HepG2 (cell line): ENCODE results near the gene ARL8A. TPM values are rescaled to one million over a fixed set of nuclear protein-coding genes. Genes with fewer than 3 reads are reported as not detected.
A peak's percentile ranks its signal among the peaks of the same experiment; 100 is the strongest.

Experiments used
- BRD4 ChIP-seq: sonication (generic); formaldehyde crosslinking; IDR thresholded peaks from 2 replicates; pipeline ENCODE4 v1.4.0; 2020; ENCODE audit warnings: missing genetic modification reagents
- CREM ChIP-seq, 2 experiments: sonication (generic) in 1 of 2; formaldehyde crosslinking in 1 of 2; IDR thresholded peaks; 2 replicates each; pipeline versions ENCODE4 v1.4.0 to v1.6.1; 2016 to 2020; ENCODE audit warnings: antibody characterized with exemption in 1 of 2, mild to moderate bottlenecking in 1 of 2, missing genetic modification reagents in 1 of 2
- ETS1 ChIP-seq: sonication (generic); formaldehyde crosslinking; IDR thresholded peaks from 2 replicates; pipeline ENCODE4 v1.4.0; 2020; ENCODE audit warnings: missing genetic modification reagents
- HDAC1 ChIP-seq: sonication (generic); formaldehyde crosslinking; IDR thresholded peaks from 2 replicates; pipeline ENCODE4 v1.5.1; 2020; ENCODE audit warnings: mild to moderate bottlenecking, missing genetic modification reagents
- HMGXB4 ChIP-seq, 2 experiments: sonication (generic) in 1 of 2; formaldehyde crosslinking in 1 of 2; IDR thresholded peaks; 2 replicates each; pipeline versions ENCODE4 v1.4.0 to v1.6.1; 2018 to 2020; ENCODE audit warnings: missing genetic modification reagents in 2 of 2, borderline replicate concordance in 1 of 2, low read depth in 1 of 2, mild to moderate bottlenecking in 1 of 2, missing biosample characterization in 1 of 2
- MED13 ChIP-seq: sonication (generic); formaldehyde crosslinking; IDR thresholded peaks from 2 replicates; pipeline ENCODE4 v1.5.0; 2020; ENCODE audit warnings: missing genetic modification reagents
- MXD1 ChIP-seq: sonication (generic); formaldehyde crosslinking; IDR thresholded peaks from 2 replicates; pipeline ENCODE4 v1.4.0; 2020; ENCODE audit warnings: mild to moderate bottlenecking, missing genetic modification reagents
- PAXIP1 ChIP-seq: sonication (generic); formaldehyde crosslinking; conservative IDR thresholded peaks from 2 replicates; pipeline ENCODE4 v1.4.0; 2020; ENCODE audit warnings: mild to moderate bottlenecking, missing genetic modification reagents, moderate library complexity
- PRDM15 ChIP-seq: sonication (generic); formaldehyde crosslinking; IDR thresholded peaks from 2 replicates; pipeline ENCODE4 v1.4.0; 2020; ENCODE audit warnings: missing genetic modification reagents
- SALL2 ChIP-seq: sonication (generic); formaldehyde crosslinking; IDR thresholded peaks from 2 replicates; pipeline ENCODE4 v1.8.1; 2023; ENCODE audit warnings: mild to moderate bottlenecking, missing genetic modification reagents, inconsistent platforms
- SAP130 ChIP-seq: IDR thresholded peaks from 2 replicates; pipeline ENCODE4 v1.6.1; 2016; ENCODE audit warnings: low read depth
- ZFX ChIP-seq: sonication (generic); formaldehyde crosslinking; IDR thresholded peaks from 2 replicates; pipeline ENCODE4 v1.4.0; 2020; ENCODE audit warnings: mild to moderate bottlenecking, low read depth, missing genetic modification reagents, moderate library complexity
- ZNF180 ChIP-seq: sonication (generic); formaldehyde crosslinking; IDR thresholded peaks from 2 replicates; pipeline ENCODE4 v1.4.0; 2020; ENCODE audit warnings: low read depth, missing genetic modification reagents, borderline replicate concordance
- ZNF224 ChIP-seq: sonication (generic); formaldehyde crosslinking; IDR thresholded peaks from 2 replicates; pipeline ENCODE4 v1.5.0; 2020; ENCODE audit warnings: mild to moderate bottlenecking, missing genetic modification reagents
- ZNF264 ChIP-seq: sonication (generic); formaldehyde crosslinking; IDR thresholded peaks from 2 replicates; pipeline ENCODE4 v1.4.0; 2020; ENCODE audit warnings: missing genetic modification reagents
- ZNF567 ChIP-seq: sonication (generic); formaldehyde crosslinking; IDR thresholded peaks from 2 replicates; pipeline ENCODE4 v1.8.1; 2023; ENCODE audit warnings: mild to moderate bottlenecking, missing genetic modification reagents, borderline replicate concordance
- polyA plus RNA-seq, 8 experiments: library from polyadenylated mRNA; depleted of rRNA in 3 of 8; stranded (reverse) in 7 of 8; unstranded in 1 of 8; fragments of >200 nt; fragmentation: Illumina TruSeq in 4 of 8; extraction: Trizol in 4 of 8; gene quantifications; 2 replicates each; pipeline versions ENCODE4 v1.2.1 to v1.2.3, GENCODE V29; 2011 to 2016; ENCODE audit warnings: low read depth in 4 of 8, missing spikeins in 1 of 8, mixed read lengths in 1 of 8; ENCODE audit not compliant: insufficient read depth in 1 of 8
- total RNA-seq, 5 experiments: library from RNA; depleted of rRNA; stranded (reverse); fragments of >200 nt; fragmentation: Illumina TruSeq; extraction: Trizol; gene quantifications; 2 replicates each; pipeline ENCODE4 v1.2.3, GENCODE V29; 2016; ENCODE audit warnings: low read depth in 1 of 5

Gene ARL8A
- total and polyA plus RNA-seq, 2 of the 13 experiments (the other 11 are each of a cell fraction or from before 2014, with no cell fraction given), result 2.7 to 23.4 TPM

GRCh38 chr1:202189001-202189790 is 44.7 kb upstream of the ARL8A start (continued):
- TF ChIP-seq PAXIP1 (CRISPR knock-in tag), result peak; percentile 87
- TF ChIP-seq ZFX (CRISPR knock-in tag), result peak; percentile 30; the same call in 1 of the 2 replicates
- TF ChIP-seq PRDM15 (CRISPR knock-in tag), result peak; percentile 93
- TF ChIP-seq HMGXB4 (CRISPR knock-in tag; IDR thresholded peaks at IDR 0.05; ENCODE audit: borderline replicate concordance in 1 of 2, low read depth in 1 of 2), result peak in 1 of 2 experiments; percentile 42; a peak in 3 of 4 replicates
- TF ChIP-seq HDAC1 (CRISPR knock-in tag), result no peak
- TF ChIP-seq ZNF264 (CRISPR knock-in tag), result 0 out of 2 replicates have a peak, but pooled peaks have one; percentile 65
- no peak for TF ChIP-seq ZNF180
- no peak for TF ChIP-seq MED13 (CRISPR knock-in tag)
- TF ChIP-seq ZNF567 (CRISPR knock-in tag), result peak; percentile 66; the same call in 1 of the 2 replicates
- peak; percentile 27; the same call in 1 of the 2 replicates for TF ChIP-seq SAP130 (CRISPR knock-in tag)
- peak; percentile 44; the same call in 1 of the 2 replicates for TF ChIP-seq CREM (IDR thresholded peaks at IDR 0.05)
- no peak for TF ChIP-seq CREM (CRISPR knock-in tag; IDR thresholded peaks at IDR 0.05)
- no peak for TF ChIP-seq ETS1 (CRISPR knock-in tag)
- no peak for TF ChIP-seq ZNF224 (CRISPR knock-in tag)
- TF ChIP-seq MXD1 (CRISPR knock-in tag), result peak; percentile 44; the same call in 1 of the 2 replicates
- 0 out of 2 replicates have a peak, but pooled peaks have one; percentile 27 for TF ChIP-seq BRD4 (CRISPR knock-in tag)
- peak; percentile 69; the same call in 1 of the 2 replicates for TF ChIP-seq SALL2 (CRISPR knock-in tag)
